WTC11 (cell line): ENCODE data around the gene KAZN. TPM values are rescaled to one million over a fixed set of nuclear protein-coding genes. Genes with fewer than 3 reads are reported as not detected.

Source experiments
- ATAC-seq: fragments of 200-7000 bp; cut with Tn5 transposase; 2 replicates; pipeline ENCODE4 v1.10.0; 2021; ENCODE audit warnings: mild to moderate bottlenecking, moderate library complexity
- CTCF ChIA-PET: fragments of 300-600 bp; sonication (Branson Sonifier 250); formaldehyde crosslinking; loops from one replicate; lab custom pipeline; 2021; ENCODE audit warnings: antibody characterized with exemption; lab: Charles Lee
- POLR2A ChIA-PET: fragments of 350-600 bp; sonication (Branson Sonifier 250); formaldehyde crosslinking; loops from one replicate; lab custom pipeline; 2021; ENCODE audit warnings: antibody characterized with exemption; lab: Charles Lee
- DNase-seq: peaks from one replicate; pipeline ENCODE4 v3.0.0; 2021; ENCODE audit warnings: low spot score
- H3K27ac Mint-ChIP-seq: 2 replicates; pipeline ENCODE4 v1.8.0; 2021; ENCODE audit warnings: mixed read lengths
- H3K27me3 Mint-ChIP-seq: 2 replicates; pipeline ENCODE4 v1.8.0; 2021; ENCODE audit warnings: low read depth, mild to moderate bottlenecking, moderate library complexity, mixed read lengths
- H3K36me3 Mint-ChIP-seq: 2 replicates; pipeline ENCODE4 v1.8.0; 2021; ENCODE audit warnings: mixed read lengths
- H3K4me1 Mint-ChIP-seq: 2 replicates; pipeline ENCODE4 v1.8.0; 2022; ENCODE audit warnings: mixed read lengths
- H3K4me3 Mint-ChIP-seq: 2 replicates; pipeline ENCODE4 v1.8.0; 2021; ENCODE audit warnings: mild to moderate bottlenecking, moderate library complexity, mixed read lengths
- H3K9me3 Mint-ChIP-seq: 2 replicates; pipeline ENCODE4 v1.8.0; 2021; ENCODE audit warnings: mixed read lengths
- AR ChIP-seq: fragments of 250-450 bp; sonication (Bioruptor Pico); IDR thresholded peaks from 2 replicates; pipeline ENCODE4 v1.9.0; 2021; ENCODE audit warnings: mild to moderate bottlenecking
- ARID4B ChIP-seq: sonication (generic); formaldehyde crosslinking; IDR thresholded peaks from 2 replicates; pipeline ENCODE4 v1.8.0; 2023; ENCODE audit warnings: missing genetic modification reagents, mild to moderate bottlenecking, borderline replicate concordance
- CTCF ChIP-seq: fragments of 200-600 bp; IDR thresholded peaks from 2 replicates; pipeline ENCODE4 v1.8.0; 2022; ENCODE audit warnings: antibody characterized with exemption
- EMX1 ChIP-seq: fragments of 250-450 bp; sonication (Bioruptor Pico); IDR thresholded peaks from 2 replicates; pipeline ENCODE4 v1.8.0; 2021; ENCODE audit warnings: mild to moderate bottlenecking
- MXD4 ChIP-seq: fragments of 250-450 bp; sonication (Bioruptor Pico); IDR thresholded peaks from 2 replicates; pipeline ENCODE4 v1.8.0; 2021; ENCODE audit warnings: mild to moderate bottlenecking, moderate library complexity, borderline replicate concordance
- NFATC4 ChIP-seq: fragments of 250-450 bp; sonication (Bioruptor Pico); IDR thresholded peaks from 2 replicates; pipeline ENCODE4 v1.9.0; 2021; ENCODE audit warnings: mild to moderate bottlenecking
- NFYB ChIP-seq: sonication (generic); formaldehyde crosslinking; conservative IDR thresholded peaks from 2 replicates; pipeline ENCODE4 v1.8.0; 2022; ENCODE audit warnings: low read depth, missing genetic modification reagents
- NR2C2 ChIP-seq: sonication (generic); formaldehyde crosslinking; IDR thresholded peaks from 2 replicates; pipeline ENCODE4 v1.8.0; 2022; ENCODE audit warnings: mild to moderate bottlenecking, missing genetic modification reagents
- SMAD3 ChIP-seq: sonication (generic); formaldehyde crosslinking; IDR thresholded peaks from 2 replicates; pipeline ENCODE4 v1.8.0; 2022; ENCODE audit warnings: missing genetic modification reagents, mild to moderate bottlenecking, borderline replicate concordance
- SOX15 ChIP-seq: fragments of 250-450 bp; sonication (Bioruptor Pico); IDR thresholded peaks from 2 replicates; pipeline ENCODE4 v1.9.0; 2021; ENCODE audit warnings: mild to moderate bottlenecking
- STAT6 ChIP-seq: sonication (generic); formaldehyde crosslinking; conservative IDR thresholded peaks from 2 replicates; pipeline ENCODE4 v1.8.1; 2023; ENCODE audit warnings: mild to moderate bottlenecking, low read depth, missing genetic modification reagents, moderate library complexity
- ZBTB21 ChIP-seq: sonication (generic); formaldehyde crosslinking; IDR thresholded peaks from 2 replicates; pipeline ENCODE4 v1.8.1; 2023; ENCODE audit warnings: mild to moderate bottlenecking, missing genetic modification reagents, borderline replicate concordance
- ZBTB43 ChIP-seq: sonication (generic); formaldehyde crosslinking; IDR thresholded peaks from 2 replicates; pipeline ENCODE4 v1.8.1; 2023; ENCODE audit warnings: mild to moderate bottlenecking, missing genetic modification reagents
- ZMAT4 ChIP-seq: fragments of 250-450 bp; sonication (Bioruptor Pico); IDR thresholded peaks from 2 replicates; pipeline ENCODE4 v1.9.0; 2021; ENCODE audit warnings: mild to moderate bottlenecking
- ZNF138 ChIP-seq: sonication (generic); formaldehyde crosslinking; conservative IDR thresholded peaks from 2 replicates; pipeline ENCODE4 v1.8.1; 2022; ENCODE audit warnings: mild to moderate bottlenecking, moderate library complexity, missing genetic modification reagents
- ZNF219 ChIP-seq: sonication (generic); formaldehyde crosslinking; IDR thresholded peaks from 2 replicates; pipeline ENCODE4 v1.8.0; 2023; ENCODE audit warnings: missing genetic modification reagents, mild to moderate bottlenecking, borderline replicate concordance
- ZNF263 ChIP-seq: sonication (generic); formaldehyde crosslinking; IDR thresholded peaks from 2 replicates; pipeline ENCODE4 v1.8.1; 2022; ENCODE audit warnings: low read depth, mild to moderate bottlenecking, moderate library complexity, missing genetic modification reagents
- ZNF396 ChIP-seq: fragments of 250-450 bp; sonication (Bioruptor Pico); IDR thresholded peaks from 2 replicates; pipeline ENCODE4 v1.8.0; 2021; ENCODE audit warnings: mild to moderate bottlenecking, moderate library complexity, borderline replicate concordance
- ZNF423 ChIP-seq: fragments of 250-450 bp; sonication (Bioruptor Pico); IDR thresholded peaks from 2 replicates; pipeline ENCODE4 v2.1.2; 2022; ENCODE audit warnings: mild to moderate bottlenecking, moderate library complexity
- ZNF425 ChIP-seq: fragments of 250-450 bp; sonication (Bioruptor Pico); conservative IDR thresholded peaks from 2 replicates; pipeline ENCODE4 v1.9.0; 2021; ENCODE audit warnings: mild to moderate bottlenecking
- total RNA-seq: library from RNA; stranded (reverse); gene quantifications from 3 replicates; pipeline ENCODE4 v1.2.3, GENCODE V29; 2021

Gene KAZN
- total RNA-seq, 1 experiment from 2014 or later = 19.9 TPM

- no peak for DNase-seq
- Mint-ChIP-seq H3K4me3 (no peak overlapping the region), H3K27me3 (peaks cover 54% of the 10 kb centered on the region), H3K27ac (no peak overlapping the region), H3K9me3 (no peaks in the 10 kb centered on the region), H3K4me1 (peaks cover 77% of the 10 kb centered on the region), H3K36me3 (no peaks in the 10 kb centered on the region; the same call in 1 of the 2 replicates)
- ChIA-PET CTCF (interaction anchor here (0.8 to 1.3 kb wide), 2 partner anchors 19 to 41 kb away, joined by 3 read pairs; no protein-coding TSS in a partner anchor), POLR2A (no interaction called here)
- TF ChIP-seq NR2C2 (CRISPR knock-in tag) (no peak), CTCF (no peak), NFATC4 (no peak), ZBTB21 (CRISPR knock-in tag) (no peak), ZNF425 (CRISPR knock-in tag) (no peak), STAT6 (CRISPR knock-in tag) (no peak), ZNF396 (CRISPR knock-in tag) (no peak), SMAD3 (CRISPR knock-in tag) (no peak), ZNF423 (no peak), ZNF263 (CRISPR knock-in tag) (no peak), ZNF138 (CRISPR knock-in tag) (no peak), SOX15 (CRISPR knock-in tag) (no peak)
- no peak for ATAC-seq
Measured at GRCh38 chr1:14738235-14738634, 139.8 kb downstream of the KAZN start.

GRCh38 chr1:14738647-14739046, 140.2 kb downstream of the KAZN start:
- no peaks in the 10 kb centered on the region; the same call in 1 of the 2 replicates for H3K36me3 Mint-ChIP-seq
- DNase-seq = no peak
- ATAC-seq = no peak
- peaks cover 73% of the 10 kb centered on the region for H3K4me1 Mint-ChIP-seq
- ChIA-PET CTCF (interaction anchor here (0.8 to 1.3 kb wide), 2 partner anchors 18 to 41 kb away, joined by 3 read pairs; no protein-coding TSS in a partner anchor), POLR2A (no interaction called here)
- H3K4me3 Mint-ChIP-seq = no peak overlapping the region
- H3K27me3 Mint-ChIP-seq = peaks cover 53% of the 10 kb centered on the region
- H3K9me3 Mint-ChIP-seq = no peaks in the 10 kb centered on the region
- no peak overlapping the region for H3K27ac Mint-ChIP-seq
- no peak for TF ChIP-seq EMX1
- no peak for TF ChIP-seq ARID4B (CRISPR knock-in tag)
- no peak for TF ChIP-seq NR2C2 (CRISPR knock-in tag)
- no peak for TF ChIP-seq ZMAT4
- no peak for TF ChIP-seq AR (CRISPR knock-in tag)
- no peak for TF ChIP-seq ZBTB43 (CRISPR knock-in tag)
- TF ChIP-seq MXD4 (CRISPR knock-in tag) = no peak
- TF ChIP-seq ZNF219 = no peak
- no peak for TF ChIP-seq NFYB (CRISPR knock-in tag)
